ENCODE data around the gene ACVR2A.

Gene ACVR2A

GRCh38 chr2:147855977-147856376 lies 11.1 kb downstream of the ACVR2A start:
- DNase-seq = no peak

GRCh38 chr2:147860009-147860408 lies 15.2 kb downstream of the ACVR2A start:
- no peak for DNase-seq

DNA sequence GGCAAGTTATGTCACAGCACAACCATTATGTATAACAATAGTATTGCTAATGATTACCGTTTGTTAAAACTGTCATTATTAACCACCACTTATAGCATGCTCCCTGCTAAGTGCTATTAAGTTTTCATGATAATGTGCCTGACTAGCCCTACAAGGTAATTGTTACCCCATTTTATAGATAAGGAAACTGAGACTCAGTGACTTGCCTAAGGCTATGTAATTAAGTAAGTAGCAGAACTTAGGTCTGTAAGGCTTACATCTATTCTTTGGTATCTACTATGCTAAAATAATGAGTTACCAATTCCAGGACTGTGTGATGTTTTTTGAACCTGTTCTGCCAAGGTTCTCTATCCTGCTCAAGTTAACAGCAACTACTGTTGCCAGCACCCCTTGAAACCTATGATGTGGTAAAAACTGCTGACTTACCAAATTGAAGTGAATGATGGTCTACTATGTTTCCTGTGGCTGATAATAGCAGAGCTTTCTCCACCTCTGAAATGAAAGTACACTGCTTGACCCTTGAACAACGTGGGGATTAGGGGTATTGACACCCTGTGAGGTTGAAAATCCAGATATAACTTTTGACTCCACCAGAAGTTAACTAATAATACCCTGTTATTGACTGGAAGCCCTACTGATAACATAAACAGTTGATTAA lies 18.2 kb downstream of the ACVR2A start:
- no peak for DNase-seq

DNA sequence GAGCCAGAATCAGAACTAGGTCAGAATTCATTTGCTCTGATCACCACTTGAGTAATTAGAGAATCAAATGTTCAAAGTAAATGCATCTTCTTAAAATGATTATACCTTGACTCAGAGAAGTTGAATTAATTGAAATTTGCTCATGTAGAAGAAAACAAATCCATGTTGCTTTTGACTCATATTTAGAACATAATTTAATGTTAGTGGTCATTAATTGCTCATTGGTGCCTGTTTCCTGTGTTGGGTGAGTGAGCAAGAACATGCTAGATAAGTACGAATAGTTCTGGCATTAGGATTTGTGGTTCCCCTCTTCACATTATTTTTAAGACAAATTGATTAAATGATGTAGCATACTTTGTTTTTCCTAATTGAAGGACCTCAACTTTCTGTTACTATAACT lies 19.0 kb downstream of the ACVR2A start:
- no peak for DNase-seq

- no peak for DNase-seq
Measured at GRCh38 chr2:147865560-147865959, 20.7 kb downstream of the ACVR2A start.

GRCh38 chr2:147867050-147867449 lies 22.2 kb downstream of the ACVR2A start:
- DNase-seq = no peak

DNA sequence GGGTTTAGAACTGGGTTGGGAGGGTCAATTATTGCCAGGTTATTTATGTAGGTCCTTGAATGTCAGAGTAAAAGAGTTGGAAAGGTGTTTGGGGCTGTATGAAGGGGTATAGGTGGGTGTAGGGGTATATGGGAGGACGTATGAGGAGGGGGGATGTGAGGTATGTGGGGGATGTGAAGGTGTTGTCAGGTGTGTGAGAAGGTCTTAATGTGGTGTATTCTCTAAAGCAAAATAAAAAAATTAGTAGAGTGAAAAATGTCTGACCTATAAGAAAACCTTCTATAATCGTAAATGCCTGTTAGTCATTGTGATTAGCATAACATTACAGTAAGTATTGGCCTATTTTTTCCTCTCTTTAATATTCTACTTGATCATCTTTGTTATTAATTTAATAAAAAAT lies 25.1 kb downstream of the ACVR2A start:
- DNase-seq = no peak

DNA sequence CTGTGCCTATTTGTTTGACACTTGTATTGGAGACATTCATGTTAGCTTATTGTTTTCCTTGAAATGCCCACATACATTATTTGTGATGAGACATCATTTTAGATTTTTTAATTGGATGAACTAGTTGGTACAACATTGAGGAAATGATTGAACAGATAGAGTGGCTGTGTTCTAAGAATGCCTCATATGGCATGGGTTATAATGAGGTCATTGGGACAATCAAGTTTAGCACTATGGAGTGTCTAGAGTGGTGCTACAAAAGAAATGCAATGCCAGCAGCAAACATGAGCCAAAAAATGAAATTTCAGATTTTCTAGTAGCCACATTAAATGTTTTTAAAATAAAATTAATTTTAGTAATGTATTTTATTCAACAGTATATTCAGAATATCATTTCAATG lies 28.1 kb downstream of the ACVR2A start:
- DNase-seq = no peak

DNA sequence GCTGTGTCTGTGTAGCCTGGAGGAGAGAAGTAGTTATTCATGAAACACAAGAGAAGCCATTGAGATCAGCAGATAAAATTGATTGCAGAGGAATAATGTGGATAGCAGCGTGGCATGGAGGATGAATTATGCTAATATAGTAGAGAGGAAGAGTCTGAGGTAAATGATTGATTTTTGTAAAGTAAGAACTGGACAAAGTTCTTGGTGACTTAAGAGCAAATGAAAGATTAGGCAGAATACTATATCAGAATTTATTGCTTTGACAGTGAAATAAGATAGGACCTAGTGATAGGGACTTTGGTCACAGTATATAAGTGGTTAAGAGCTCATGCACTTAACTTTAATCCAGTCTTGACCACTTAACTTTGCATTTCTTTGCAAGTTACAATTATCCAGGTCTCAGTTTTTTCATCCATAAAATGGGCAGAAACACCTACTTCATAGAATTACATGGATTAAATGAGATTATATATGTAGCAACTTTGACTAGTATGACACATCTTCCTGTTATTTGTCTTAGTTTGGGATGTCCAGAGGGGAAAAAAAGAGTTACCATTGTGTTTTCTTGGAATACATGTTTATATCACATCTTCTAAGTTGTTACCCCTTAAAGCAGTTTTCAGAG lies 29.1 kb downstream of the ACVR2A start:
- no peak for DNase-seq

- DNase-seq = no peak
Measured at GRCh38 chr2:147879846-147880245, 35.0 kb downstream of the ACVR2A start.

DNA sequence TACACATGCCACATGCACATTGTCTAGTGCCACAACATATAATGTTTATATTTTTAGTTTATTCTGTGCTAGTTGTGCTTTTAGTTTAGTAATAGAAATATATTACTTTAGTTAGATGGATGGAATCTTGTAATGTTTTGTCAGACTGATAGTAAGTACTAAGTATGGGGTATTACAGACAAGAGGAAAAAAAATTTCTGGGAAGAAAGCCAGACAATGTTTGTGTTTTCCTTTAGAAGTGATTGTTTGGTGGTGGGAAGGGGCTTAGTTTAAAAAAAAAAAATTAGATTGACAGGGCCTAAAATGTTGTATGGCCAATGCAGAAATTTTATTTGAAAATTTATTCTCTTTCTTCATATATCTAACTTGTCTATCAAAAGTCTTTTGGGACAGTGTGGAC lies 37.8 kb downstream of the ACVR2A start:
- no peak for DNase-seq

DNA sequence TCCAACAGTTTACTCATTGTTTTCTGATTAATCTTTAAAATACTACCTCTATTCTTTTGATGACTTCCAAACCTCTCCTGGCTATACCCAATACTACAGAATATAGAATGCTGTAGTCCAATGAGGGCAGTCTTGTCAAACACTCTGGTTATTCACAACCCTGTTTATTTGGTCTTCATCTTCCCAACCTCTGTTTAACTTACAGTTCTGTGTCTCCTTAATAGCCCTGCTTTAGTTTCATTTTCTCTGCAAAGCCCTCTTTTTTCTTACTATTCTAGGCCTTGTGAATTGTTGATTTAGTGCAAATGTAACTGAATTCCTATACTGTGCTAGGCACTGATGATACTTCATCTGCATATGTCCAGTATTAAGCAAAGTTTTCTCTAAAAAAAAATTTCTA lies 40.0 kb downstream of the ACVR2A start:
- no peak for DNase-seq

DNA sequence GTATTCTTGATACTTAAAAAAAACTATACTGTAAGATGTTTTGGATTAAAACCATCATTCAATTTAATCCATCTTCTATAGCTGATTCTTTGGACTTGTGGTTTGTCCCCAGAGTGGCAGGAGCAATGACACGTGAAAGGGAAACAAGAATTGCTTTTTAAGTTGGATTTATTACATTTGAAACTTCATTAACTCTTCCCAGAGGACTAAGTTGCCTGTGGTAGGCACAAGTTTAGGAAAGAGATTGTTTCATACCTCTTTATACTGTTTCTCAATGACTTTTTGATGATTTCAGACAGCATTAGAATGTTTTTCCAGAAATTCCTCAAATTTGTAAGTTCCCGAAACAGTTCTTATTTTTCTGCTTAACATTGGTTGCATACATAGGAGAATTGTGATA lies 41.3 kb downstream of the ACVR2A start:
- DNase-seq = no peak

DNA sequence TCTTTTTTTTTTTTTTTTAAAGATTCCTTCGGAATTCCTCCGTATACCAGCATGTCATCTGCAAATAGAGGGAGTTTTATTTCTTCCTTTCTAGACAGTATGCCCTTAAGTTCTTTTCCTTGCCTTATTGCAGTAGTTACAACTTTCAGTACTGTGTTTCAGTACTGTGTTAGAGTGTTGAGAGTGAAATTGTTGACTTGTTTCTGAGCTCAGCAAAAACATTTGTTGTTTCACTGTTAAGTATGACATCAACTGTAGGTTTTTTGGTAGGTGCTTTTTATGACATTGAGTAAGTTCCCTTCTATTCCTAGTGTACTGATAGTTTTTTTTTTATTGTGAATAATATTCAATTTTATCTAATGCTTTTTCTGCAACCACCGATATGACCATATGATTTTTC lies 43.9 kb downstream of the ACVR2A start:
- no peak for DNase-seq

- DNase-seq = no peak
Measured at GRCh38 chr2:147904051-147904450, 59.2 kb downstream of the ACVR2A start.

DNA sequence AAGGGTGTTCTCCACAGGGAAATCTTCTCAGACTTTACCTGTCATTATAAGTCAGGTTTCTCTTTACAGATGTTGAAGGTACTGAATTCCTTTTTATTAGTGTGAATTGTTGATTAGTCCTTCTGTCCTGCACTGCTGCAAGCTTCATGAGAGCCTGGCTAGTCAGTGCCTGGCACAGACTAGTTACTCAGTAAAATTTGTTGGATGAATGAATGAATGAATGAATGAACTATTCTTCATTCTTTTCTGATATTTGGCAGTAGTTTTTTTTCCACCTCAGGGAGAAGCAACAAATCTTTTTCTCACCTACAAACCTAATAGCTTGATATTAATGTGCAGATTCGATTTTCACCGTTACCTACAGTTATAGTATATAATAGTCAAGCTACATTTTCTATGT lies 64.3 kb downstream of the ACVR2A start:
- DNase-seq = no peak

DNA sequence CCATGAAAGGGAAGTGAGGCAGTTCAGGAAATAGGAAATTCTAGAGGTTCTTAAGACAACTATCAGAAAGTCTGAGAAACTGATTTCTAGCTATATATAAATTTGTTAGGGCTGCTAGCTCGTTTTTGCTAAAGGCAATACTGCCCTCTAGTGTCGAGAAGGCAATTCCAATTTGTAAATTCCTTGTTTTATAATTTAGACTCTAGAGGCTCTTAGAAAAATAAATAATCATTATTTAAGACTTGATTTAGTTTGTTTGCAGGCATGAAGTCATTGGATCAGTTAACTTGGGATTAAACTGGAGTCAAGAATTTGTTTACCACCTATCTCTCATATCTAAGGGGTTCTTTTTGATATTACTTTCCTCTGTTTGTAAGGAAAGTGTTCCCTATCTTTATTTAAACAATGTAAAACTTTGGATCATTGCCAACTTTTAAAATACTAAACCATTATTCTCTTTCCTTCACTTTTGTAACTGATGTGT lies 66.2 kb downstream of the ACVR2A start:
- DNase-seq = no peak

DNA sequence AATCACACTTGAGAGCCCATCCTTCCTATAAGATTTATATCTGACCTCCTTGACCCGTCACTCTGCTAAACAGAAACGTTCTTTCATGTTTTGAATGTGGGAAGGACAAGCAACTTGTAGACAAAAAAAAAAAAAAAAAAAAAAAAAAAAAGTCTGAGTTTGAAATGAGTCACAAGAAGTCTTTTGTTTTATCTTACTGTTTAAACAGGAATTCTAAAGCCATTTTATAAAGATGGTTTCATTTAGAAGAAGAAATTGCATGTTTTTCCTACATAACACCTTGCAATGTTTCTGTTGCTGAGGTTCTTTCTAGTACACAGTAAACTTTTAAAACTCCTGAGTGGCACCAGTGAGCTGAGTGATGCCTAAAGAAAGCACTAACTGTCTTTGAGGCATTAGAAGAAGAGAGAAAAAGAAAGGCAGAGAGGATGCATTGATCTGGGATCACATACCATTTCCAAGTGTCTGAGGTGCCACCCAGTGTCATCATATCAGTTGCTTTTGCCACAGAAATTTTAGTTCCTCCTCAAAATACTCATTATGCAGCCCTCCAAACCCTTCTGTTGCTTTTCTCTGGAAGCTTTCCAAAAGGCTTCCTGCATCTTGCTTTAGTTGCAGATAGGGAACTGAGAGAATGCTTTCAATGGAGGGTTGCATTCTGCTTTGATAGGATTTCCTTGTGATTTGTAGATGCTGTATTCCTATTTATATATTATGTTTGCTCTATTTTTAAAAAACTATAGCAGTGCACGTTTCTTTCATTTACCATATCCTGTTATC lies 69.1 kb downstream of the ACVR2A start:
- DNase-seq = no peak

DNA sequence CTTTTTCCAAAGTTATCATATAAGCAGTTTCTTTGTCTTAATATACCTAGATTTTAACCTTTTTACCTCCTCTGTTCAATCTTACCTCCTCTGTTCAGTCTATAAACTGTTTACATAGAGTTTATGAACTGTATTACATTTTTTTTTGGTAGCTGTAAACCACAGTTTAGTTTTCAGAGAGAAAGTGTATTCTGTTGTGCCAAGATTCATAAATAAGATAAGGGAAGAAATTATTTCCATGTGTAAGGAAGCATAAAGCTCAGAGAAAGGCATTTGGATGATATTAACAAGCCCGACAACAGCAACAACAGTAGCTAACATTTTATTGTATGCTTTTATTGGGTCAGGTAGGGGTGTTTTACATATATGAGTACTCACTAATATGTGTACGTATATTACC lies 71.2 kb downstream of the ACVR2A start:
- DNase-seq = no peak

GRCh38 chr2:147916723-147917122 lies 71.9 kb downstream of the ACVR2A start:
- DNase-seq = no peak

- no peak for DNase-seq
Measured at GRCh38 chr2:147917161-147917560, 72.3 kb downstream of the ACVR2A start.

GRCh38 chr2:147923846-147924245 lies 79.0 kb downstream of the ACVR2A start:
- no peak for DNase-seq

DNA sequence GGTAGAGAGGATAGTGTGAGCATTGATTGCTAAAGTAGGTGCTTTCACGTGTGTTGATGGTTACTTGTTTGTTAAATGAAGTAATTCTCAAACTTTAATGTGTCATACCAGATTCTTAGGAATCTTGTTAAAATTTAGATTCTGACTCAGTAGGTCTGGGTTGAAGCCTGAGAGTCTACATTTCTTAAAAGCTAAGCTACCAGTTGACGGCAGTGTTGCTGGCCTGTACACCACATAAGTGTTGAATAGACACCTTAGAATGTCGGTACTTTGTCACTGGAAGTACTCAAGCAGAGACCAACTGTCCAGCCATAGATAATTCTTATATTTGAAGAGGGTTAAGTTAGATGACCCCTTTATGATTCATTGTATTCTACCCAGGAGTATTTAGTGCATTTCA lies 79.8 kb downstream of the ACVR2A start:
- no peak for DNase-seq

DNA sequence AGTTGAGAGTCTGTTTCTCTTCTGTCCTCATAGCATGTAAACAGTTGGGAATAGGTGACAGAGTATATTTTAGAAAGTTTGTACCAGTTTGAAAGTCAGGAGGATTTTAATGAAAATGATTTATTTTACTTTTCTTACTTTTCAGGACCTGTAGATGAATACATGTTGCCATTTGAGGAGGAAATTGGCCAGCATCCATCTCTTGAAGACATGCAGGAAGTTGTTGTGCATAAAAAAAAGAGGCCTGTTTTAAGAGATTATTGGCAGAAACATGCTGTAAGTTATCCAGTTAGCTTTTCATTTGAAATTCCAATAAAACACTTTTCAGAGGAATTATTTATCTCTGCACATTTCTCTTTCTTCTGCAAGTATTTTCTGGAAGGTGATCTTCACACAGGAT lies 81.1 kb downstream of the ACVR2A start:
- DNase-seq = no peak

All from CD4-positive, alpha-beta T cell treated with Interferon gamma for 1 hour (primary cell).